ENCODE data around the gene IL17RB.

GRCh38 chr3:53818221-53819162, 27.9 kb upstream of the IL17RB start:
- no peak for TF ChIP-seq POLR2A (IDR thresholded peaks at IDR 0.05; ENCODE audit: low read length)
- no peak for TF ChIP-seq GATA1 (IDR thresholded peaks at IDR 0.05; ENCODE audit: low read depth, low read length)
